Lower leg skin (tissue), 3 donors: Measurements from ENCODE around the gene NEDD4L.

Experiments
- CTCF ChIP-seq, 3 donors: fragments of 450-650 bp; IDR thresholded peaks; one replicate each; pipeline ENCODE4 v1.5.1; 2016; ENCODE audit warnings: antibody characterized with exemption in 3 of 3, mild to moderate bottlenecking in 3 of 3, moderate library complexity in 2 of 3
- POLR2A ChIP-seq, 2 donors: fragments of 450-650 bp; IDR thresholded peaks; one replicate each; pipeline ENCODE4 v1.6.1; 2016 to 2017; ENCODE audit warnings: antibody characterized with exemption in 2 of 2, mild to moderate bottlenecking in 1 of 2, moderate library complexity in 1 of 2

GRCh38 chr18:58338141-58338540 lies 294.1 kb downstream of the NEDD4L start:
- TF ChIP-seq CTCF (IDR thresholded peaks at IDR 0.05) (no peak), POLR2A (IDR thresholded peaks at IDR 0.05) (no peak)
